Astrocyte (in vitro differentiated cells and primary cell): ENCODE measurements around the gene SUGCT.

Source experiments
- EZH2 ChIP-seq: IDR thresholded peaks from 2 replicates; pipeline ENCODE4 v1.6.1; 2012; ENCODE audit warnings: mild to moderate bottlenecking, low read length, inconsistent platforms; ENCODE audit not compliant: insufficient read depth
- TF ChIP-seq, protein P1 (sequence below): IDR thresholded peaks from 2 replicates; pipeline ENCODE4 v1.5.1; 2011; ENCODE audit warnings: low read depth, mild to moderate bottlenecking, inconsistent platforms, low read length, moderate library complexity; ENCODE audit not compliant: insufficient read depth

DNA sequence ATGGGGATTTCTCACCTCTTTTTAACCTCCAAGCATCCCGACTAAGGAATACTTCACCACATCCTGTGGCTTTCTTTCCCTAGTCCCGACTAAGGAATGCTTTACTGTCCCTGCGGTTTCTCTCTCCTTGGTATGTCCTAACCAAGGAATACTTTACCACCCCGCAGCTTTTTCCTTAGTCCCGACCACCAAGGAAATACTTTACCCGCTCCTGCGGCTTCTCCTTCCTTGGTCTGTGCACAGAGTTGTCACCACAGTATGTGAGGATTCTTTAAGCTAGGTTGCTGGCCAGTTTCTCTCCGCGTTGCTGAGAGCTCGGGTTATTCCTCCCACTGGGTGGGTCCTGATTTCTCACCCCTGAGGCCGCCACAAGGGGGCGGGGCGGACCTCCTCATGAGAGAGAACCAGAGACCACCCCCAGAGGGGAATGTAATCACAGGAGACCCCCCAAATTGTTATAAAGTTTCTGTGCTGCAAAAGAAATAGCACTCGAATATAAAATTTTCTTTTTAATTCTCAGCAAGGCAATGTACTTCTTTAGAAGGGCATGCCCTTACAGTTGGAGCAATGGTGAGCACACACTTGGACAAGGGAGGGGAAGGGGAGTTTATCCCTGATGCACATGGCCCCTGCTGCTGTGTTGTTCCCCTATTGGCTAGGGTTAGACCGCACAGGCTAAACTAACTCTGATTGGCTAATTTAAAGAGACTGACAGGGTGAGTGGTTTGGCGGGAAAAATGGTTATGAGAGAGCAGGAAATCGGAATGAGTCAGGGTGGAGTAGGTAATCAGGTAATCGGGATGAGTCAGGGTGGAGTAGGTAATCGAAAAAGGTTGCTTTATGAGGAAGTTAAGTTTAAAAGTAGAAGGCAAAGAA lies 12.8 kb downstream of the SUGCT start:
- TF ChIP-seq, protein P1, sequence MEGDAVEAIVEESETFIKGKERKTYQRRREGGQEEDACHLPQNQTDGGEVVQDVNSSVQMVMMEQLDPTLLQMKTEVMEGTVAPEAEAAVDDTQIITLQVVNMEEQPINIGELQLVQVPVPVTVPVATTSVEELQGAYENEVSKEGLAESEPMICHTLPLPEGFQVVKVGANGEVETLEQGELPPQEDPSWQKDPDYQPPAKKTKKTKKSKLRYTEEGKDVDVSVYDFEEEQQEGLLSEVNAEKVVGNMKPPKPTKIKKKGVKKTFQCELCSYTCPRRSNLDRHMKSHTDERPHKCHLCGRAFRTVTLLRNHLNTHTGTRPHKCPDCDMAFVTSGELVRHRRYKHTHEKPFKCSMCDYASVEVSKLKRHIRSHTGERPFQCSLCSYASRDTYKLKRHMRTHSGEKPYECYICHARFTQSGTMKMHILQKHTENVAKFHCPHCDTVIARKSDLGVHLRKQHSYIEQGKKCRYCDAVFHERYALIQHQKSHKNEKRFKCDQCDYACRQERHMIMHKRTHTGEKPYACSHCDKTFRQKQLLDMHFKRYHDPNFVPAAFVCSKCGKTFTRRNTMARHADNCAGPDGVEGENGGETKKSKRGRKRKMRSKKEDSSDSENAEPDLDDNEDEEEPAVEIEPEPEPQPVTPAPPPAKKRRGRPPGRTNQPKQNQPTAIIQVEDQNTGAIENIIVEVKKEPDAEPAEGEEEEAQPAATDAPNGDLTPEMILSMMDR = no peak
- TF ChIP-seq EZH2 = no peak
